T-helper 2 cell treated with Interferon-gamma antibody and Interleukin-4, amounts not matched to agents 5 μg/mL and 100 μg/mL, for 36 hours (primary cell): ENCODE measurements around the gene GABRP.

ENCODE experiments used
- DNase-seq: peaks from one replicate; pipeline ENCODE4 v3.0.0; 2021; ENCODE audit warnings: low spot score
- H3K27ac Mint-ChIP-seq: one replicate; pipeline ENCODE4 v1.8.0; 2021; ENCODE audit warnings: mild to moderate bottlenecking, mixed read lengths
- H3K27me3 Mint-ChIP-seq: one replicate; pipeline ENCODE4 v1.8.0; 2021; ENCODE audit warnings: low read depth, mixed read lengths
- H3K36me3 Mint-ChIP-seq: one replicate; pipeline ENCODE4 v1.8.0; 2021; ENCODE audit warnings: low read depth, mixed read lengths
- H3K4me1 Mint-ChIP-seq: one replicate; pipeline ENCODE4 v1.8.0; 2021; ENCODE audit warnings: low read depth, mixed read lengths
- H3K4me3 Mint-ChIP-seq: one replicate; pipeline ENCODE4 v1.8.0; 2022; ENCODE audit warnings: mild to moderate bottlenecking, moderate library complexity, mixed read lengths
- H3K9me3 Mint-ChIP-seq: one replicate; pipeline ENCODE4 v1.8.0; 2021; ENCODE audit warnings: mixed read lengths

Gene GABRP

GRCh38 chr5:170783498-170784247 is at the start of gene GABRP:
Gene GABRP (plus strand): TSS chr5:170783725. CDS start chr5:170788616, 4,891 bp downstream.
- H3K27ac Mint-ChIP-seq: no peak within 1 kb of the TSS
- H3K36me3 Mint-ChIP-seq: no peaks in the 10 kb centered on the region
- H3K4me1 Mint-ChIP-seq: no peaks in the 10 kb centered on the region
- H3K9me3 Mint-ChIP-seq: no peaks in the 10 kb centered on the region
- H3K27me3 Mint-ChIP-seq: no peaks in the 10 kb centered on the region
- no peak within 1 kb of the TSS for H3K4me3 Mint-ChIP-seq
- no peak for DNase-seq

GRCh38 chr5:170736966-170737365 is 46.6 kb upstream of the GABRP start:
- H3K27me3 Mint-ChIP-seq: peaks cover 2% of the 10 kb centered on the region
- H3K9me3 Mint-ChIP-seq: no peaks in the 10 kb centered on the region
- no peaks in the 10 kb centered on the region for H3K36me3 Mint-ChIP-seq
- no peak for DNase-seq
- H3K27ac Mint-ChIP-seq: no peak overlapping the region
- no peaks in the 10 kb centered on the region for H3K4me1 Mint-ChIP-seq
- H3K4me3 Mint-ChIP-seq: no peak overlapping the region

GRCh38 chr5:170737591-170737990 is 45.9 kb upstream of the GABRP start:
- H3K4me3 Mint-ChIP-seq: no peak overlapping the region
- no peaks in the 10 kb centered on the region for H3K4me1 Mint-ChIP-seq
- no peaks in the 10 kb centered on the region for H3K36me3 Mint-ChIP-seq
- peaks cover 2% of the 10 kb centered on the region for H3K27me3 Mint-ChIP-seq
- DNase-seq: no peak
- H3K27ac Mint-ChIP-seq: no peak overlapping the region
- no peaks in the 10 kb centered on the region for H3K9me3 Mint-ChIP-seq

GRCh38 chr5:170738840-170739239 is 44.7 kb upstream of the GABRP start:
- H3K4me3 Mint-ChIP-seq: no peak overlapping the region
- H3K4me1 Mint-ChIP-seq: no peaks in the 10 kb centered on the region
- H3K27ac Mint-ChIP-seq: no peak overlapping the region
- DNase-seq: no peak
- no peaks in the 10 kb centered on the region for H3K36me3 Mint-ChIP-seq
- H3K9me3 Mint-ChIP-seq: no peaks in the 10 kb centered on the region
- peaks cover 7% of the 10 kb centered on the region for H3K27me3 Mint-ChIP-seq

- H3K4me1 Mint-ChIP-seq: no peaks in the 10 kb centered on the region
- no peak overlapping the region for H3K27ac Mint-ChIP-seq
- H3K27me3 Mint-ChIP-seq: peaks cover 10% of the 10 kb centered on the region
- no peaks in the 10 kb centered on the region for H3K9me3 Mint-ChIP-seq
- H3K4me3 Mint-ChIP-seq: no peak overlapping the region
- DNase-seq: no peak
- no peaks in the 10 kb centered on the region for H3K36me3 Mint-ChIP-seq
Measured at GRCh38 chr5:170739446-170739845, 44.1 kb upstream of the GABRP start.

- Mint-ChIP-seq H3K4me3 (no peak overlapping the region), H3K27me3 (peaks cover 12% of the 10 kb centered on the region), H3K4me1 (no peaks in the 10 kb centered on the region), H3K9me3 (no peaks in the 10 kb centered on the region), H3K27ac (no peak overlapping the region), H3K36me3 (no peaks in the 10 kb centered on the region)
- no peak for DNase-seq
Measured at GRCh38 chr5:170740551-170741205, 42.8 kb upstream of the GABRP start.

- H3K27ac Mint-ChIP-seq: no peak overlapping the region
- H3K9me3 Mint-ChIP-seq: no peaks in the 10 kb centered on the region
- DNase-seq: no peak
- peaks cover 12% of the 10 kb centered on the region for H3K27me3 Mint-ChIP-seq
- H3K36me3 Mint-ChIP-seq: no peaks in the 10 kb centered on the region
- no peak overlapping the region for H3K4me3 Mint-ChIP-seq
- H3K4me1 Mint-ChIP-seq: no peaks in the 10 kb centered on the region
Measured at GRCh38 chr5:170741801-170742200, 41.7 kb upstream of the GABRP start.

- Mint-ChIP-seq H3K36me3 (no peaks in the 10 kb centered on the region), H3K27ac (no peak overlapping the region), H3K4me1 (no peaks in the 10 kb centered on the region), H3K9me3 (no peaks in the 10 kb centered on the region), H3K27me3 (peaks cover 14% of the 10 kb centered on the region), H3K4me3 (no peak overlapping the region)
- no peak for DNase-seq
Measured at GRCh38 chr5:170743876-170744212, 39.7 kb upstream of the GABRP start.

- H3K36me3 Mint-ChIP-seq: no peaks in the 10 kb centered on the region
- DNase-seq: no peak
- no peak overlapping the region for H3K27ac Mint-ChIP-seq
- no peaks in the 10 kb centered on the region for H3K9me3 Mint-ChIP-seq
- no peaks in the 10 kb centered on the region for H3K4me1 Mint-ChIP-seq
- peaks cover 14% of the 10 kb centered on the region for H3K27me3 Mint-ChIP-seq
- H3K4me3 Mint-ChIP-seq: no peak overlapping the region
Measured at GRCh38 chr5:170745481-170746071, 37.9 kb upstream of the GABRP start.

GRCh38 chr5:170746075-170746960 is 37.2 kb upstream of the GABRP start:
- DNase-seq: no peak
- no peak overlapping the region for H3K4me3 Mint-ChIP-seq
- H3K27me3 Mint-ChIP-seq: peaks cover 14% of the 10 kb centered on the region
- H3K36me3 Mint-ChIP-seq: no peaks in the 10 kb centered on the region
- no peak overlapping the region for H3K27ac Mint-ChIP-seq
- H3K9me3 Mint-ChIP-seq: no peaks in the 10 kb centered on the region
- H3K4me1 Mint-ChIP-seq: no peaks in the 10 kb centered on the region

GRCh38 chr5:170746961-170747340 is 36.6 kb upstream of the GABRP start:
- Mint-ChIP-seq H3K27ac (no peak overlapping the region), H3K4me1 (no peaks in the 10 kb centered on the region), H3K36me3 (no peaks in the 10 kb centered on the region), H3K4me3 (no peak overlapping the region), H3K9me3 (no peaks in the 10 kb centered on the region), H3K27me3 (peaks cover 14% of the 10 kb centered on the region)
- no peak for DNase-seq

GRCh38 chr5:170747357-170747756 is 36.2 kb upstream of the GABRP start:
- no peak overlapping the region for H3K27ac Mint-ChIP-seq
- peaks cover 14% of the 10 kb centered on the region for H3K27me3 Mint-ChIP-seq
- H3K4me1 Mint-ChIP-seq: no peaks in the 10 kb centered on the region
- no peaks in the 10 kb centered on the region for H3K36me3 Mint-ChIP-seq
- no peaks in the 10 kb centered on the region for H3K9me3 Mint-ChIP-seq
- H3K4me3 Mint-ChIP-seq: no peak overlapping the region
- DNase-seq: no peak

- Mint-ChIP-seq H3K36me3 (no peaks in the 10 kb centered on the region), H3K27ac (no peak overlapping the region), H3K4me3 (no peak overlapping the region), H3K4me1 (no peaks in the 10 kb centered on the region), H3K27me3 (peaks cover 14% of the 10 kb centered on the region), H3K9me3 (no peaks in the 10 kb centered on the region)
- no peak for DNase-seq
Measured at GRCh38 chr5:170747851-170748250, 35.7 kb upstream of the GABRP start.
